Suprapubic skin (tissue), 3 donors: ENCODE measurements around the gene RPUSD3.
"Not testable (repeated sequence)": the region's sequence is repeated elsewhere in the genome, so short reads cannot be mapped to it uniquely, and the experiment has no call there.

Source experiments
- CTCF ChIP-seq, 2 donors: fragments of 200-600 bp in 1 of 2; fragments of 450-650 bp in 1 of 2; sonication (generic) in 1 of 2; IDR thresholded peaks; one replicate each; pipeline ENCODE4 v1.5.1; 2016 to 2019; ENCODE audit warnings: antibody characterized with exemption in 2 of 2, mild to moderate bottlenecking in 1 of 2, moderate library complexity in 1 of 2
- EP300 ChIP-seq: sonication (generic); formaldehyde crosslinking; IDR thresholded peaks from one replicate; pipeline ENCODE4 v1.6.1; 2017; ENCODE audit warnings: antibody characterized with exemption
- POLR2A ChIP-seq, 2 donors: fragments of 450-650 bp; IDR thresholded peaks; one replicate each; pipeline ENCODE4 v1.6.1; 2017; ENCODE audit warnings: antibody characterized with exemption in 2 of 2, mild to moderate bottlenecking in 2 of 2, moderate library complexity in 2 of 2

GRCh38 chr3:9851383-9851782 is 7.6 kb upstream of the RPUSD3 start:
- TF ChIP-seq POLR2A (IDR thresholded peaks at IDR 0.05); CTCF (IDR thresholded peaks at IDR 0.05); EP300: not testable (repeated sequence)
